Measurements from ENCODE around the gene IRS1. TPM values are rescaled to one million over a fixed set of nuclear protein-coding genes. Genes with fewer than 3 reads are reported as not detected.

IRS1 gene
- total RNA-seq, 1 donor, result 2.3 TPM

DNA sequence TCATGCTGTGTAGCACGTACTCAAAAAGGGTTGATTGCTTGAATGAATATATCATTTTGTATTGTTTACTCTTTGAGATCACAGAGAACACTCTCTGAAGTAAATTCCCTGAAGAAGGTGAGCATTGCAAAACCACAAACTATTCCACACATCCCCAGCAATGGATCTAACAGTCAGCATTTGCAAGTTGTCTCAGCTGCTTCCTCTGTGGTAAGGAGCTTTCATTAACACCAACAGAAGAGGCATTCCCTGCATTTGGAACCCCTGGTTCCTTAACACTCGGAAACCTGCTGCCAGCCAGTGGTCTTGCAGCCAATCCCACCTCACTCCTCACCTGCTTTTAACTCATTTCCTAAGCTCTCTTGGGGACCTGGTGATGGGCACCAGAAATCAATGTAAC is 108.4 kb downstream of the IRS1 start:
- H3K9me3 ChIP-seq (ENCODE audit: low read depth, low read length), result no peaks in the 10 kb centered on the region
- no peak overlapping the region for H3K4me3 ChIP-seq (ENCODE audit: low read length)
- H3K27me3 ChIP-seq (ENCODE audit: insufficient read depth, low read length), result peaks cover 19% of the 10 kb centered on the region
- H3K4me1 ChIP-seq (ENCODE audit: insufficient read depth, low read length), result no peaks in the 10 kb centered on the region

DNA sequence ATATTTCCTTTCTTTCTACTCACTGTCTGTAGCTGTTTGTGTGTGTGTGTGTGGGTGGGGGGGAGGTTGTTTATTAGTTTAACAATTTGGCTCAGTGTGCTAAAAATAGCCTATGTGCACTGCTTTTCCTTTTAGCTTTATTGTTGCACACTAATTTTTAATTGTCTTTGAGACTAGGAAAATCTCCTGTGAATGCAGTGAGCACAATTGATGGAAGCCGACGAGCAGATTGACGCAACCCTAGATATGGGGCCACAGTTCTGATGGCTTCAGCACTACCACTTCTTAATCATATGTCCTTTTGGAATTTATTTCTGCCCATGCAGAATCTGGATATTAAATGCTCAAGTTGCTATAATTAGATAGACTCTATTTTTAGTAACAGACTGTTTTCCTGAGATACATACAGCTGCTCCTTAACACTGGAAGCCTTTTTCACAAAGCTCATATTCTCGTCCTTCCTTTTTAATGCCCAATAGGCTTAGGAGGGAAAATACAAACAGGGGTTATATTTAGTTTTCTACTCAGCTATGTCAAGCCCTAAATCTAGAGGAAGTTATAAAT is 109.1 kb downstream of the IRS1 start:
- no peak overlapping the region for H3K4me3 ChIP-seq (ENCODE audit: low read length)
- H3K4me1 ChIP-seq (ENCODE audit: insufficient read depth, low read length), result no peaks in the 10 kb centered on the region
- H3K9me3 ChIP-seq (ENCODE audit: low read depth, low read length), result no peaks in the 10 kb centered on the region
- peaks cover 19% of the 10 kb centered on the region for H3K27me3 ChIP-seq (ENCODE audit: insufficient read depth, low read length)

- H3K27me3 ChIP-seq (ENCODE audit: insufficient read depth, low read length), result peaks cover 19% of the 10 kb centered on the region
- H3K4me1 ChIP-seq (ENCODE audit: insufficient read depth, low read length), result no peaks in the 10 kb centered on the region
- no peaks in the 10 kb centered on the region for H3K9me3 ChIP-seq (ENCODE audit: low read depth, low read length)
- H3K4me3 ChIP-seq (ENCODE audit: low read length), result no peak overlapping the region
Measured at GRCh38 chr2:226687641-226688253, 111.9 kb downstream of the IRS1 start.

DNA sequence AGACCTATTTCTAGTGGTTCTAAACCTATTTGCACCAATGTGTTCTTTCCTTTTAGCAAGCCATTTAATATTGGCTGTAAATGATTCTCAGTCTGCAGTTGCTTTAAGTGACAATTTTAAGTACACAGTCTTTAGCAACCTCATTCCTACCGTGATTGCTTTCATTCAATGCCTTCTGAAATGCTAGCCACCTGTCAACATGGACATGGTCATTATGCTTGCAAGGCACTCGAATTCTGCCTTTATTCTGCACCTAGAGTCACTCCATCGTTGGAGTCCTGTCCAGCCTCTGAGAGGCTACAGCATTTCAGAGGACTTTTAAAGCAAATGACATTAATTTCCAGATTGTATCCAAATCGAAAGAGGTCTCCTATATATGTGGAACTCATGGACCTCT is 115.1 kb downstream of the IRS1 start:
- Histone ChIP-seq H3K27me3 (ENCODE audit: insufficient read depth, low read length) (peaks cover 8% of the 10 kb centered on the region), H3K4me1 (ENCODE audit: insufficient read depth, low read length) (no peaks in the 10 kb centered on the region), H3K4me3 (ENCODE audit: low read length) (no peak overlapping the region), H3K9me3 (ENCODE audit: low read depth, low read length) (no peaks in the 10 kb centered on the region)

- H3K4me3 ChIP-seq (ENCODE audit: low read length), result no peak overlapping the region
- no peaks in the 10 kb centered on the region for H3K9me3 ChIP-seq (ENCODE audit: low read depth, low read length)
- H3K4me1 ChIP-seq (ENCODE audit: insufficient read depth, low read length), result no peaks in the 10 kb centered on the region
- peaks cover 8% of the 10 kb centered on the region for H3K27me3 ChIP-seq (ENCODE audit: insufficient read depth, low read length)
Measured at GRCh38 chr2:226683944-226684562, 115.6 kb downstream of the IRS1 start.

- Histone ChIP-seq H3K4me1 (ENCODE audit: insufficient read depth, low read length) (no peaks in the 10 kb centered on the region), H3K4me3 (ENCODE audit: low read length) (no peak overlapping the region)
Measured at GRCh38 chr2:226683196-226683595, 116.4 kb downstream of the IRS1 start.

More at GRCh38 chr2:226683196-226683595, 116.4 kb downstream of the IRS1 start:
- H3K9me3 ChIP-seq (ENCODE audit: low read depth, low read length), result no peaks in the 10 kb centered on the region
- H3K27me3 ChIP-seq (ENCODE audit: insufficient read depth, low read length), result peaks cover 3% of the 10 kb centered on the region

Other genes with a start within 250 kb of the IRS1 start
- gene RHBDD1, start 36.2 kb upstream of the IRS1 start, total RNA-seq, result 92.2 TPM